Endometrial microvascular endothelial cells (primary cell): Measurements from ENCODE around the gene GPBP1. TPM values are rescaled to one million over a fixed set of nuclear protein-coding genes. Genes with fewer than 3 reads are reported as not detected.
"Not testable (repeated sequence)": the region's sequence is repeated elsewhere in the genome, so short reads cannot be mapped to it uniquely, and the experiment has no call there.

ENCODE experiments used
- in situ Hi-C: cut with HindIII; loops from 2 replicates; pipeline ENCODE4 v1.10.0; 2017; ENCODE audit warnings: low sequenced_read_pairs, low pct_unique_long_range_greater_than_20kb; ENCODE audit errors: inconsistent ontology term
- total RNA-seq: library from RNA; depleted of rRNA; stranded (reverse); fragments of >200 nt; gene quantifications from one replicate; pipeline ENCODE4 v1.2.3, GENCODE V29; 2015; ENCODE audit errors: inconsistent ontology term

Gene GPBP1
- total RNA-seq, 1 donor from 2014 or later, result 37.4 TPM

GRCh38 chr5:57175551-57176309 is 1.9 kb downstream of the GPBP1 start:
- in situ Hi-C loops, result no loop called here

GRCh38 chr5:57176350-57176857 is 2.5 kb downstream of the GPBP1 start:
- in situ Hi-C loops, result no loop called here

DNA sequence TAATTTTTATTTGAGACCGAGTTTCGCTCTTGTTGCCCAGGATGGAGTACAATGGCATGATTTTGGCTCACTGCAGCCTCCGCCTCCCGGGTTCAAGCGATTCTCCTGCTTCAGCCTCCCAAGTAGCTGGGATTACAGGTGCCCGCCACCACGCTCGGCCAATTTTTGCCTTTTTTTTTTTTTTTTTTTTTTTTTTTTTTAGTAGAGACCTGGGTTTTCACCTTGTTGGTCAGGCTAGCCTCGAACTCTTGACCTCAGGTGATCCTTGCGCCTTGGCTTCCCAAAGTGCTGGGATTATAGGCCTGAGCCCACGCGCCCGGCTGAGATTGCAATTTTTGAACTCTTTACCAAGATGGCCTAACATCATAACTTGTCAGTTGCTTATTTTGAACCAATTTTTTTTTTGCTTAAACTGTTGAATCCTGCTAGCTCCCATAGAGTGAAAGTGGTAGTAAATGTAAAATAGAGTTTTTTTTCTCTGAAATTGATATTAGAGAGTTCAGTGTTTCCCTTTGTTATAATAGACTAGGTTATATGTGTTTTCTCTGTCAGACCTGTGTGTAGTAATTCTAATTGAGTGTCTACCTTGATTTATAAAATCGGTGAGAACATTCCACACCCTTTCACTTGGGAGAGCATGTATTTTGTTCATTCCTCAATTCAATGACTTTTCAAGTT is 3.8 kb downstream of the GPBP1 start:
- in situ Hi-C loops, result no loop called here

GRCh38 chr5:57178238-57178637 is 4.4 kb downstream of the GPBP1 start:
- in situ Hi-C loops, result not testable (repeated sequence)

DNA sequence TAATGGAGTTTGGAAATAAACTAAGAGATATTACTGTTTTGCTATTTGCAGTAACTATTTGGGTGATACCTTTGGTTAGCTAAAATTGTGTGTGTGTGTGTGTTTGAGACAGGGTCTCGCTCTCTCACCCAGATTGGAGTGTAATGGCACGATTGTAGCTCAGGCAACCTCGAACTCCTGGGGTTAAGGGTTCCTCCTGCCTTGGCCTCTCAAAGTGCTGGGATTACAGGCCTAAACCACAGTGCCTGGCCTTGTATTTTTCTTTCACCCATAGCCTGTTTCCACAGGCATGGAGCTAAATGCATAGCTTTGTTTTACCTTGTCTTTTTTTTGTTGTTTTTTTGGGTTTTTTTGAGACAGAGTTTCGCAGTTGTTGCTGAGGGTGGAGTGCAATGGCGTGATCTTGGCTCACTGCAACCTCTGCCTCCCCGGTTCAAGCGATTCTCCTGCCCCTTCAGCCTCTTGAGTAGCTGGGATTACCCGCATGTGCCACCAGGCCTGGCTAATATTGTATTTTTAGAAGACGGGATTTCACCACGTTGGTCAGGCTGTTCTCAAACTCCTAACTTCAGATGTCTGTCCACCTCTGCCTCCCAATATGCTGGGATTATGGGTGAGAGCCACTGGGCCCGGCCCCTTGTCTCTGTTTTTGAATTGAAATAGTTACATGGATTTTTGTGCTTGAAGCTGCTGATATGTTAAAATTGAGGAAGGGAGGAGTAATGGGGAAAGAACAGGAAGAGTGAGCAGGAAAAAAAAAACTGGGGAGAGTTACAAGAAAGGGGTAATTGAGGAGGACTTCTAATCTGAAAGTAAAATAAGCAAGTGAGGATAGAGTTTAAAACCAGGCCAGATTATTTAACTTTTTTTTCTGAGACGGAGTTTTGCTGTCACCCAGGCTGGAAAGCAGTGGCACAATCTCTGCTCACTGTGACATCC is 5.7 kb downstream of the GPBP1 start:
- in situ Hi-C loops, result no loop called here

DNA sequence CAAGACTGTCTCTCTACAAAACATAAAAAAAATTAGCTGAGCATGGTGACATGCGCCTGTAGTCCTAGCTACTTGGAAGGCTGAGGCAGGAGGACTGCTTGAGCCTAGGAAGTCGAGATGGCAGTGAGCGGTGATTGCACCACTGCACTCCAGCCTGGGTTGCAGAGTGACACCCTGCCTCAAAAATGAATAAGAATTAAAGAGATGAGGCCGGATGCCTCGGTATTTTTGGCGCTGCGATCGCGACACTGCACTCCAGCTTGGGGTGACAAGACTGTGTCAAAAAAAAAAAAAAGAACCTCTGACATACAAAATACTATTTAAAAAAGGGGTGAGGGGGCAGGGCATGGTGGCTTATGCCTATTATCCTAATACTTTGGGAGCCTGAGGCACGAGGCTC is 7.3 kb downstream of the GPBP1 start:
- in situ Hi-C loops, result no loop called here

DNA sequence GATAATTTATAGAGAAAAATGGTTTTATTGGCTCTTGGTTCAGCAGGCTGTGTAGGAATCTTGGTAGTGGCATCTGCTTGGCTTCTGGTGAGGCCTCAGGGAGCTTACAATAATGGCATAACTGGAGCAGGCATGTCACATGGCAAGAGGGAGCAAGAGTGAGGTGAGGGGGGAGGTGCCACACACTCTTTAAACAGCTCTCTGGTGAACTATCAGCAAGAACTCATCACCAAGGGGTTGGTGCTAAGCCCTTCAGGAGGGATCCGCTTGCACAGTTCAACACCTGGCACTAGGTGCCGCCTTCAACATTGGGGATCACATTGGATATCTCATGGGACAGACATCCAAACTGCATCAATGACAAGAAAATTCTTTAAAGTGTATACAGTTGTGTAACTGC is 10.5 kb downstream of the GPBP1 start:
- in situ Hi-C loops, result no loop called here

GRCh38 chr5:57185313-57185712 is 11.5 kb downstream of the GPBP1 start:
- in situ Hi-C loops, result no loop called here

DNA sequence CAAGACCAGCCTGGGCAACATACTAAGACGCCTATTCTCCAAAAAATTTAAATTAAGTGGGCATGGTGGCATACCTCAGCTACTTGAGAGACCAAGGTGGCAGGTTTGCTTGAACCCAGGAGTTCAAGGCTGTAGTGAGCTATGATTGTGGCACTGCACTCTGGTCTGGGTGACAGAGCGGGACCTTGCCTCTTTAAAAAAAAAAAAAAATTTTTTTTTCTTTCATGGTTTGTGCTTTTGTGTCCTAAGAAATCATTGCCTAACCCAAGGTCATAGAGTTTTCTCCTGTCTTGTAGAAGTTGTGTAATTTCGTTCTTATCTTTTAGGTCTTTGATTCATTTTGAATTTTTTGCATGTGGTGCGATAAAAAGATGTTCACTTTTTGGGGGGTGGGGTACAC is 12.3 kb downstream of the GPBP1 start:
- in situ Hi-C loops, result no loop called here

DNA sequence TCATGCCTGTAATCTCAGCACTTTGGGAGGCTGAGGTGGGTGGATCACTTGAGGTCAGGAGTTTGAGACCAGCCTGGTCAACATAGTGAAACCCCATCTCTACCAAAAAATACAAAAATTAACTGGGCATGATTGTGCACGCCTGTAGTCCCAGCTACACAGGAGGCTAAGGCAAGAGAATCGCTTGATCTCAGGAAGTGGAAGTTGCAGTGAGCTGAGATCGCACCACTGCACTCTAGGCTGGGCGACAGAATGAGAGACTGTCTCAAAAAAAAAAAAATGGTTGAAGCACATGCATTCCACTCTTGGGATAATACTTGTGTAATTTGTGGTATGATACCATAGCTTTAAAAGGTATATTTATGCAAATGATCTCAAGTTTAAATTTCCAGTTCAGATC is 14.1 kb downstream of the GPBP1 start:
- in situ Hi-C loops, result not testable (repeated sequence)

DNA sequence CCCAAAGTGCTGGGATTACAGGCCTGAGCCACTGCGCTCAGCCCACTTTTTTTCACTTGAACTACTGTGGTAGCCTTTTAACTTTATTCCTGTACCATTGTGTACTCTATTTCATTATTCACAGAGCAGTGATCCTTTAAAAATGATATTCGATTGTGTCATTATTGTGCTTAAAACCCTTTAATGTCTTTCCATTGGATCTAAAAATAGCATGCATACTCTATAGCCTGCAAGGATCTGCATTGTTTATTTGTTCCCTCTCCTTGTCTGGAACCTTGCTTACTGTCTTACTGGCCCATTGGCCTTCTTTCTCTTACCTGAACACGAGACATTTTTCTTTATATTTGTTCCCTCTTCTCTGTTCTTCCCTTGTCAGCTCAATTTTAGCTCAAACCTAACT is 15.7 kb downstream of the GPBP1 start:
- in situ Hi-C loops, result no loop called here

GRCh38 chr5:57190593-57190992 is 16.7 kb downstream of the GPBP1 start:
- in situ Hi-C loops, result no loop called here

GRCh38 chr5:57191163-57191562 is 17.3 kb downstream of the GPBP1 start:
- in situ Hi-C loops, result no loop called here

DNA sequence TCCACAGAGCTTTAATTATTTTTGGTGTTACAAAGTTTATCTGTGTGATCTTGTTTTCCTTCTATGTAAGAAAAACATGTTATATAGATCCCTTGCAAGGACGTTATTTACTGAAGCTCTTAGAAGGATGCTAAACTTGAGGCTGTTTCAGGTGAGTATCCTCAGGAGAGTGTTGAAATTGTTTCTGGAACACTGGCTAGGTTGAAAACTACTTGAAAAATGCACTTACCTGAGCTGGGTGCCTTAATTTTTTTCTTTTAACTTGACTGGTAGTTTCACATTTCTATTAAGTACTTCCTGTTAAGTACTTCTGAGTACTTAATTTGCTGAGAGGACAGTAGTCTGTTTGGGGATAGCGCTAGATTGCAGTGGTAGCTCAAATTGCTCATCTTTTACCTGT is 18.1 kb downstream of the GPBP1 start:
- in situ Hi-C loops, result no loop called here

- in situ Hi-C loops, result not testable (repeated sequence)
Measured at GRCh38 chr5:57192832-57193231, 19.0 kb downstream of the GPBP1 start.

DNA sequence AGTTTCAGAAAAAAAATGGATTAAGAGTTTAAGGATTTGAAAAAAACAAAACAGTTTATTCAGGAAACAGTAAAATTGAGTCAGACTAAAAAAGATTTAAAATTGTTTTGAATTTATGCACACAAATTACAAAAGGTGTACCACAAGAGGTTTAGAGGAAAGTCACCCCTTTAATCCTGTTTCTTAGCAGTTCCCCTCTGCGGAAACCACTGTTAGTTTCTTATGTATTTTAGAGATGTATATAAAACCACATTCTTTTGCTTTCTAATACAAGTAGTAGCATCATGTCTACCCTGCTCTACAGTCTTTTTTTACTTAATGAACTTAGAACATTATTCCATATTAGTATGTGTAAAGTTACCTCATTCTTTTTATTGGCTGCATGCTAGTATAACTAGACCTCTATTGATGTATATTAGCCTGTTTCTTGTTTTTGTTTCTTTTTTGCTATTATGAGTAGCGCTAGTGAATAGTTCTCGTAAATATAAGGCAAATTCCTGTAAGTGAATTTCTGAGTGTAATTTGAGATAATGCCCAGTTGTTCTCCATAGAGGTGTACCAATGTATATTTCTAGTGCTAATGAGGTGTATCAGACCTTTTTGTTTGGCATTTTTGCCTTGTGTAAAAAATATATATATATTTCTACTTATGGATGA is 20.0 kb downstream of the GPBP1 start:
- in situ Hi-C loops, result no loop called here

DNA sequence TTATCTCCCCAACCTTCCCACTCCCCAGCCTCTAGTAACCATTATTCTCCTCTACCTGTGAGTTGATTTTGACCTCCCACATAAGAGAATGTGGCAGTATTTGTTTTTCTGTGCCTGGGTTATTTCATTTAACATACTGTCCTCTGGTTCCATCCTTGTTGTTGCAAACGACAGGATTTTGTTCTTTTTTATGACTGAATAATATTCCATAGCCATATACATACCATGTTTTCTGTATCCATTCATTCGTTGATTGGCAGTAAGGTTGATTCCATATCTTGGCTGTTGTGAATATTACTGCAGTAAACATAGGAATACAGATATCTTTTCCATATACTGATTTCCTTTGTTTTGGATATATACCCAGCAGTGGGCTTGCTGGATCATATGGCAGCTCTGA is 20.8 kb downstream of the GPBP1 start:
- in situ Hi-C loops, result no loop called here

GRCh38 chr5:57195060-57195459 is 21.2 kb downstream of the GPBP1 start:
- in situ Hi-C loops, result no loop called here

DNA sequence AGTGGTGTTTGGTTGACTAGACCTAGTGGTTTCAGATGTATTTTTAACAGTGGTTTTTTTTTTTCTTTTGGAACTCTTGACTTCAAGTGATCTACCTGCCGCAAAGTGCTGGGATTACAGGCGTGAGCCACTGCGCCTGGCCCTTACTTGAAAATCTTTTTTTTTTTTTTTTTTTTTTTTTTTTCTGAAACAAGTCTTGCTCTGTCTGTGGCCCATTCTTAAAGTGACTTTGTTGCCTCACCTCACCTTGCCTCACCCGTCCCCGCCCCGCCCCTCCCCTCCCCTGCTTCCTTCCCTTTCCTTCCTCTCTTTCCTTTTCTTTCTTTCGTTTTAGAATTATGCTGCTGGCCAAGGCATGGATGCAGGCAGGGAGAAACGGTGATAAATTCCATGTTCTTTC is 26.0 kb downstream of the GPBP1 start:
- in situ Hi-C loops, result no loop called here
